ENCODE measurements around the gene SLC2A2.

- TF ChIP-seq CTCF (IDR thresholded peaks at IDR 0.05) (no peak), POLR2A (IDR thresholded peaks at IDR 0.05) (no peak)
These were observed 28.3 kb downstream of the SLC2A2 start for GRCh38 chr3:170997961-170998913.
